RCC 7860 (cell line): ENCODE data around the gene GPR15LG.

Experiments
- DNase-seq: peaks from one replicate; pipeline ENCODE4 v3.0.0-alpha.2; 2015; ENCODE audit warnings: low spot score
- FAIRE-seq: peaks from 2 replicates; lab custom pipeline; 2012; peaks lifted over from hg19 to GRCh38; lab: Jason Lieb, UNC

The GPR15LG gene

GRCh38 chr10:84190621-84191020 is 17.0 kb downstream of the GPR15LG start:
- FAIRE-seq (no peak), DNase-seq (no peak)

GRCh38 chr10:84191106-84191505 is 17.5 kb downstream of the GPR15LG start:
- DNase-seq (no peak), FAIRE-seq (no peak)

- no peak for DNase-seq
- FAIRE-seq = no peak
These were observed 19.7 kb downstream of the GPR15LG start for GRCh38 chr10:84193327-84193726.

GRCh38 chr10:84193846-84194423 is 20.3 kb downstream of the GPR15LG start:
- DNase-seq (no peak), FAIRE-seq (no peak)

DNA sequence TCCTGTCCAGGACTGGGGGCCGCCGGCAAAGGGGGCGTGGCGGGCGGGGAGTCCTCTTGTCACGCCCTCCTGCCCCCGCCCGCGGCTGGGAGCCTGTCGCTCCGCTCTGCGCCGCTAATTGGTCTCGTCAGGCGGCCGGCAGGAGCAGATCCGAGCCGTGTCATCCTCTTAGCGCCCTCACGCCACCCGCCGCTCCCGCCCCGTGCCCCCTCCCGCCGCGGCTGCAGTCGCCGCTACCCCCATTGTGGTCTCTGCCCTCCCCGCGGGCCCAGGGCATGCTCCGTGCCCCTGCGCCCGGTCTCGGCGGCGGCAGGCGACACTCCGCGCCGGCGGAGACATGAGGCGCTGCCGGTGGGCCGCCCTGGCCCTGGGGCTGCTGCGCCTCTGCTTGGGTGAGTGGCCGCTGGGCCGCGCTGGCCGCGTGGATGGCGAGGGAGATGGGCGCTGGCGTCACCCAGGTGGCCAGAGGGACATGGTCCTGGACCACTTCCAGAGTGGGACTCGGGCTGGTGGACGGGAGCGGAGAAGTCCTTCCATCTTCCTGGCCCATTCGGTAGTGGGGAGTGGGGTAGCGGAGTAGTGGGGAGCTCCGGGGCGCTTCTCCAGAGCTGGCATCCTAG is 20.9 kb downstream of the GPR15LG start, which contains the start of gene CDHR1:
Gene CDHR1 (plus strand): TSS at position 114 of the 620 bp plus-strand sequence. CDS start 224 bp downstream, at position 338.
- FAIRE-seq = no peak
- DNase-seq = peak; percentile 44

- FAIRE-seq = no peak
These were observed 21.6 kb downstream of the GPR15LG start for GRCh38 chr10:84195044-84195830.

DNA sequence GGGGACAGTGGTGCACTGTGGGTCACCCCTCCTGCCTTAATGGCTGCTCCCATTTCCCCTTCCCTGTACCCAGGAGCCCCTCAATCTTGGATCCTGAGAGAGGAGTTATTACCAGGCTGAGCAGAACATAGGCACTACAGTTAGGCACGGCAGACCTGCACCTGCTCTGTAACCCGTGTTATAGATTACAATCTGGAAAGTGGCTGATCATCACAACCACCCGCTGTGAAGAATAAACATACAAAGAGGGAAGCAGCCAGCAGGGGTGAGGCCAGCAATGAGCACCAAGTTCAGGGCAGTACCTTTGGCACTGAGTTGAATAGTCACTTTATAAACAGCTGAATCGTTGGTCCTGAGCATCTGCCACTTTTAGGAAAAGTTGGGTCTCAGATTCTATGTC is 22.5 kb downstream of the GPR15LG start:
- DNase-seq (no peak), FAIRE-seq (no peak)

More at GRCh38 chr10:84195044-84195830, 21.6 kb downstream of the GPR15LG start:
- no peak for DNase-seq

- no peak for DNase-seq
- no peak for FAIRE-seq
These were observed 23.3 kb downstream of the GPR15LG start for GRCh38 chr10:84196941-84197340.

GRCh38 chr10:84197643-84198042 is 24.0 kb downstream of the GPR15LG start:
- DNase-seq = no peak
- FAIRE-seq = no peak

DNA sequence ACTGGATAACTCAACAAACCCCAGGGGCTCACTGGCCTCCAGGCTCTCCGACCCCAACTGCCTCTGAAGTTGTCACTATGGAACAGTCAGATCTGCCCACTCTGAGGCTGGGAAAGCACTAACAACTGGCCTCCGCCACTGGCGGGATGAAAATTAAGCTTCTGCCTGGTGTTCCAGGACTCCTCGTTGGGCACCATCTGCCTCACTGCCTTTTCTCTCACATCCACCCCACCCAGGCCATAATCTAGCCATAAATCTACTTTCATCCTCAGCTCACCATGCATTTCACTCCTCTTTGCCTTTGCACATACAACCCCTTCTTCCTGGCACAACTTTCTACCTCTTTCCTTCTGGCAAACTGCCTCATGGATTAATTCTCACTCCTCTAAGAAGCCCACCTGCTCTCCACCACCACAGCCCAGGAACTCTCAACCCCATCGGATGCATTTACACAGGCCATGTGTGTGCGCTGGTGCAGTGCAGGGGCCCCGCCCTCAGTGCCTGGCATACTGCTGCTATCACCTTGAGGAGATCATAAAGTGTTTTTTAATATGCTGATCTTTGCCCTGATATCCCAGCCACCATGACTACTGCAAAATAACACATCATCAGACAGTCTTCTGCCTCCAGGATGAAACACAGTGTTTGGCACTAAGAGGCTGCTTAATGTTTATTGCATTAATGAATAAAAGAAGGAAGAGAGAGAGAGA is 24.8 kb downstream of the GPR15LG start:
- no peak for DNase-seq
- no peak for FAIRE-seq

DNA sequence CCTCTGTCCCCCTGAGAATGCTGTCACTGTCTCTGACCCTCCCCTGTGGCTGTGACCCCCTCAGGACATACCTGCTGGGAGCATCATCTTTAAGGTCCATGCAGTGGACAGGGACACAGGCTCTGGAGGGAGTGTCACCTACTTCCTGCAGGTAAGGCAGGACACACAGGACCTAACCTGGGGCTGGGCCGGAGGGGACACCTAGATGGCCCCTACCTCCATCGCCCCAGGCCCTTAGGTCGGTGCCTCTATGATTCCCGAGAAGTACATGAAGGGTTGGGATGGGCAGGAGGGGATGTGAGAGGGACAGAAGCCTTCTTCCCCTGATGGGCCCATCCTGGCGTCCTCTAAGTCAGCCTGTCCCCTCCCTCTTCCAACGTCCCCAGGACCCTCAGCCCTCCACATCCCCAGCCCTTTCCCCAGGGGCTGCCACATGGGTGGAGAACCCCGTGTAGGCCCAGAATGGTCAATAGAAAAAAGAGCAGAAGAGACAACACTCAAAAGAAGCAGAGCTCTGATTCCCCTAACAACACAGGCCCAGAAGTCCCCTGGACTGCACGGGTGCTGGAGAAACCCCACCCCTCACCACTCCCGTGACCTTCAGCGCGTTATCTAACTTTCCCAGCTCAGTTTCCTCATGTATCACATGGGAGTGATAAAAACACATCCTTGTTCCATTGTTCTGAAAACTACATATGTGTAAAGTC is 27.1 kb downstream of the GPR15LG start:
- DNase-seq = no peak
- FAIRE-seq = no peak

DNA sequence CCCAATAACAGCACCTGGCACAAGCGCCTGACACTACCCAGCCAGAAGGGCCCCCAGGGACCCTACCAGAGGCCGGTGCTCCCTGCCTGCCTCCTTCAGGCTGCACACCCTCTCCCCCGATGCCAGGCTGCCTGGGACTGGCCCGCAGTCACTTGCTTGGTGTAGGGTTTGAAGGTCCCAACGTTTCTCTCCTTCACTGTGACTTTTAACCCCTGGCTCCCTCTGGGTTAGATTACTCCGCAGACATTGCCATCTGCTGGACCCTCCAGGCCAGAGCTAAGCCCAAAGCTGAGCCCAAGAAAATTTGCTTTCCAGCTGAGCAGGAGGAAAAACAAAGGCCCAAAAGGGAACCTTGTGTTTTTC is 27.6 kb downstream of the GPR15LG start:
- FAIRE-seq (no peak), DNase-seq (no peak)

DNA sequence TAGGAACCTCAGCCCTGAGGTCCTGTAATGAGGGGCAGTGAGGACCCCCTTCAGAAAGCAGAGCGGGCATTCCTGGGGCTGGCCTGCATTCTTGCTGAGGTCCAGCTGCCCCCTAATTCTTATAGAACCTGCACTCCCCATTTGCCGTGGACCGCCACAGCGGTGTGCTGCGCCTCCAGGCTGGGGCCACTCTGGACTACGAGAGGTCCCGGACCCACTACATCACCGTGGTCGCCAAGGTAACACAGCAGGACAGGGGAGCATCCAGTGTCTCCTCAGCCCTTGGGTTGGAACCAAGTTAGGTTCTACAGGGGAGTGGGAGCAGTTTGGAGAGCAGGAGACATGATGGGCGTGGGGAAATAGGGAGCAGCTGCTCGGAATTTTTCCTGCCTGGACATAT is 28.1 kb downstream of the GPR15LG start:
- no peak for DNase-seq
- FAIRE-seq = no peak

DNA sequence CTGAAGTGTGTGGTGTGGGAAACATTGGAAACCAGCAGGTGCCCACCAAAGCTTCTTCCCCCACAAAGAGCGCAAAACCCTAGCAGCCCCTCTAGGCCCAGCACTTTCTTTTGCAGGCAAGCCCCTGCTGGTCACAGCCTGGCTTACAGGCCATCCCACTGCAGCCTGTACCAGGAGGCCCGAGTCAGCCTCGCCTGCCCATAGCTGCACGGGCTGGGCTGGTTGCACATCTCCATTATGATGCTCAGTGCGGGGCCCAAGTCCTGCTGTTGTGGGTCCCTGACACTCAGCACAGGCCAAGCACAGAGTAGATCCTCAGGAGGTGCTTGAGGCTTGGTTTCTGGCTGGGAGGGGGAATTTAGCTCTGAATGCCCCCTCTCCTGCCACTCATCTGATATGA is 28.7 kb downstream of the GPR15LG start:
- no peak for DNase-seq
- no peak for FAIRE-seq

DNA sequence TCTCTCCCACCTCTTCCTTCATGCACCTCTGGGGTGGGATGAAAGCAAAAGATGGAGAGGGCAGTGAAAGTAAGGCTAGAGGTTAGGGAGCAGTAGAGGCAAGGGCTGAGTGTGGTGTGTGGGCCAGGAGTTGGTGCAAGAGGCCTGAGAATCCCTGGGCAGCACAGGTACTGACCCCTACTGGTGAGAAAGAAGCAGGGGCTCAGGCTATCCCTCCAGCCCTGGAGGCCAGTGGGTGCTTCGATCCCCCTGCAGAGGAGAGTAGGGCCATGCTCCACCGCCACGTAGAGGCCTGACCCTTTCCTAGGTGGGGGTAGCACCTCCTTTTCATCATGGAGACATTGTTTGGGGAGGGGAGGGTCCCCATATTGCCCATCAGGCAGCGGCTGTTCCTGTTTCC is 30.5 kb downstream of the GPR15LG start:
- DNase-seq (peak; percentile 42), FAIRE-seq (no peak)

DNA sequence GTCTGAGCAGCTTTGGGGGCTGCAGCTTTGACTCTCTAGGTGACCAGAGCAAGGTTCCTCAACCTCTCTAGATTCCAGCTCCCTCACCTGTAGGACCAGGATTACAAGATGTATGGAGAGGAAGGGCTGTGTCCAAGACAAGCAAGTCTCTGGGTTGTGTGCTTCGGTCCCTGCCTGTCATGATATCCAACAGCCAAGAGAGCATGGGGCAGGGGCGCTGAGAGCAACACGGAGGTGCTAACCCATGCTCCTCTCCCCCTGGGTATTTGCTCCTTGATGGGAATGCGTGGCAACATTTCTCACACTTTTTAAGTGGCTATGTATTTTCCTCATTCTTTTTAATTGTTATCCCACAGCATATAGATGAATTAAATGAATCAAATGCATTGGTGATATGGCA is 31.0 kb downstream of the GPR15LG start:
- DNase-seq (no peak), FAIRE-seq (no peak)

- FAIRE-seq = no peak
- DNase-seq = peak; percentile 60
These were observed 31.6 kb downstream of the GPR15LG start for GRCh38 chr10:84205049-84205852.

- no peak for DNase-seq
- no peak for FAIRE-seq
These were observed 32.4 kb downstream of the GPR15LG start for GRCh38 chr10:84205853-84206525.

- DNase-seq = no peak
- no peak for FAIRE-seq
These were observed 34.4 kb downstream of the GPR15LG start for GRCh38 chr10:84208023-84208422.
